ENCODE results near the gene SLC7A14.

DNA sequence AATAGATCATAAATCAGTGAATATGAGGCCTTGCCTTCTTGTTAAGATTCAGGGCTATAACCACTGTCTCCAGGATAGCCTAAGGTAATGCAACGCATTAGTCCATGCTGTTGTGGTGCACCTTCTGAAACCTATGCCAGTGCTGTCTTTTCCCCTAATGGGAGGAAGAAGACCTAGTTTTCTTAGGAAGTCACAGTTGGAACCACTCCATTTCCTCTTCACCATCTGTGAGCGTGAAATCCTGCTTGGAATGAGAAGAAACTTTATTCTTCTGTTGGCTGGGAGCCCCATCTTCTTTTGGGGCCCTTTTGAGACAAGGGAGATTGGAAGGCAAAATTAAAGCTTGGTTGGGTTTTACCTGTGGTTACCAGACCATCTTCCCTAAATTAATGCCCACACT is 25.9 kb upstream of the SLC7A14 start:
- TF ChIP-seq, protein P1, sequence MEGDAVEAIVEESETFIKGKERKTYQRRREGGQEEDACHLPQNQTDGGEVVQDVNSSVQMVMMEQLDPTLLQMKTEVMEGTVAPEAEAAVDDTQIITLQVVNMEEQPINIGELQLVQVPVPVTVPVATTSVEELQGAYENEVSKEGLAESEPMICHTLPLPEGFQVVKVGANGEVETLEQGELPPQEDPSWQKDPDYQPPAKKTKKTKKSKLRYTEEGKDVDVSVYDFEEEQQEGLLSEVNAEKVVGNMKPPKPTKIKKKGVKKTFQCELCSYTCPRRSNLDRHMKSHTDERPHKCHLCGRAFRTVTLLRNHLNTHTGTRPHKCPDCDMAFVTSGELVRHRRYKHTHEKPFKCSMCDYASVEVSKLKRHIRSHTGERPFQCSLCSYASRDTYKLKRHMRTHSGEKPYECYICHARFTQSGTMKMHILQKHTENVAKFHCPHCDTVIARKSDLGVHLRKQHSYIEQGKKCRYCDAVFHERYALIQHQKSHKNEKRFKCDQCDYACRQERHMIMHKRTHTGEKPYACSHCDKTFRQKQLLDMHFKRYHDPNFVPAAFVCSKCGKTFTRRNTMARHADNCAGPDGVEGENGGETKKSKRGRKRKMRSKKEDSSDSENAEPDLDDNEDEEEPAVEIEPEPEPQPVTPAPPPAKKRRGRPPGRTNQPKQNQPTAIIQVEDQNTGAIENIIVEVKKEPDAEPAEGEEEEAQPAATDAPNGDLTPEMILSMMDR (conservative IDR thresholded peaks at IDR 0.05; ENCODE audit: low read length): no peak
- no peak for TF ChIP-seq EZH2phosphoT487 (IDR thresholded peaks at IDR 0.05; ENCODE audit: borderline replicate concordance)
